Naive thymus-derived CD4-positive, alpha-beta T cell (primary cell): Measurements from ENCODE around the gene LCE2C. TPM values are rescaled to one million over a fixed set of nuclear protein-coding genes. Genes with fewer than 3 reads are reported as not detected.
"Not testable (repeated sequence)": the region's sequence is repeated elsewhere in the genome, so short reads cannot be mapped to it uniquely, and the experiment has no call there.

Experiments
- ATAC-seq: fragments of 150-1000 bp; cut with Tn5 transposase; 2 replicates; pipeline ENCODE4 v1.10.0; 2021; ENCODE audit warnings: mild to moderate bottlenecking, moderate library complexity
- CTCF ChIA-PET: fragments of 350-600 bp; sonication (Branson Sonifier 250); formaldehyde crosslinking; loops from one replicate; lab custom pipeline; 2021; ENCODE audit warnings: antibody characterized with exemption; lab: Charles Lee
- POLR2A ChIA-PET: fragments of 350-600 bp; sonication (Branson Sonifier 250); formaldehyde crosslinking; loops from one replicate; lab custom pipeline; 2021; ENCODE audit warnings: antibody characterized with exemption, inconsistent platforms; lab: Charles Lee
- DNase-seq, 9 donors: peaks; one replicate each; pipeline versions ENCODE4 v3.0.0 to v3.0.0-alpha.2; 2020 to 2022; ENCODE audit warnings: mixed read lengths in 1 of 9
- H3K27ac ChIP-seq: one replicate; pipeline ENCODE4 v1.7.0; 2013; ENCODE audit warnings: mild to moderate bottlenecking, low read depth, low read length, moderate library complexity
- H3K27me3 ChIP-seq, 2 donors: one replicate each; pipeline ENCODE4 v1.7.0; 2013; ENCODE audit warnings: low read length in 2 of 2, mild to moderate bottlenecking in 2 of 2, moderate library complexity in 2 of 2; ENCODE audit not compliant: control insufficient read depth in 2 of 2, insufficient read depth in 2 of 2
- H3K36me3 ChIP-seq, 3 experiments: 1 replicate in 2 of 3; 2 replicates in 1 of 3; pipeline ENCODE4 v1.7.0; 2013; ENCODE audit warnings: low read length in 3 of 3, mild to moderate bottlenecking in 3 of 3, moderate library complexity in 1 of 3; ENCODE audit not compliant: insufficient read depth in 3 of 3, control insufficient read depth in 2 of 3
- H3K4me1 ChIP-seq, 2 donors: one replicate each; pipeline ENCODE4 v1.7.0; 2013; ENCODE audit warnings: low read length in 2 of 2, mild to moderate bottlenecking in 2 of 2, moderate library complexity in 1 of 2; ENCODE audit not compliant: control insufficient read depth in 2 of 2, insufficient read depth in 2 of 2
- H3K4me3 ChIP-seq: 2 replicates; pipeline ENCODE4 v1.7.0; 2013; ENCODE audit warnings: mild to moderate bottlenecking, low read length
- H3K9me3 ChIP-seq, 3 experiments: 1 replicate in 2 of 3; 2 replicates in 1 of 3; pipeline ENCODE4 v1.7.0; 2013; ENCODE audit warnings: low read length in 3 of 3; ENCODE audit not compliant: control insufficient read depth in 2 of 3
- H3K27ac Mint-ChIP-seq, 9 donors: one replicate each; pipeline ENCODE4 v1.8.0; 2020 to 2022; ENCODE audit warnings: mixed read lengths in 9 of 9, mild to moderate bottlenecking in 8 of 9, moderate library complexity in 5 of 9, inconsistent platforms in 2 of 9
- H3K27me3 Mint-ChIP-seq, 5 donors: one replicate each; pipeline ENCODE4 v1.8.0; 2021 to 2022; ENCODE audit warnings: mixed read lengths in 5 of 5, mild to moderate bottlenecking in 1 of 5
- H3K36me3 Mint-ChIP-seq, 5 donors: one replicate each; pipeline ENCODE4 v1.8.0; 2020 to 2022; ENCODE audit warnings: mixed read lengths in 5 of 5, mild to moderate bottlenecking in 3 of 5, inconsistent platforms in 1 of 5
- H3K4me1 Mint-ChIP-seq, 7 donors: one replicate each; pipeline ENCODE4 v1.8.0; 2020 to 2022; ENCODE audit warnings: mixed read lengths in 7 of 7, mild to moderate bottlenecking in 3 of 7, inconsistent platforms in 1 of 7
- H3K4me3 Mint-ChIP-seq, 10 donors: one replicate each; pipeline ENCODE4 v1.8.0; 2020 to 2022; ENCODE audit warnings: mild to moderate bottlenecking in 10 of 10, mixed read lengths in 10 of 10, moderate library complexity in 6 of 10, inconsistent platforms in 2 of 10
- H3K9me3 Mint-ChIP-seq, 11 donors: one replicate each; pipeline ENCODE4 v1.8.0; 2020 to 2022; ENCODE audit warnings: mixed read lengths in 11 of 11, mild to moderate bottlenecking in 4 of 11, inconsistent platforms in 1 of 11, moderate library complexity in 1 of 11
- intact Hi-C, 2 donors: fragments of 100-400 bp; cut with micrococcal nuclease; formaldehyde crosslinking; loops; one replicate each; pipeline ENCODE4 v1.15.1; 2023
- polyA plus RNA-seq, 2 donors: library from polyadenylated mRNA; unstranded; fragments of 300-500 nt; fragmentation: Illumina TruSeq; gene quantifications; one replicate each; pipeline ENCODE4 v1.2.3, GENCODE V29; 2021
- total RNA-seq, 6 experiments: library from RNA in 5 of 6; stranded (reverse) in 5 of 6; gene quantifications; 1 replicate in 5 of 6; 2 replicates in 1 of 6; pipeline ENCODE4 v1.2.3 and lab custom pipeline; 2021 to 2026

The LCE2C gene
- total RNA-seq (not detected), polyA plus RNA-seq (not detected), total RNA-seq (lab: John Stamatoyannopoulos, UW) (not detected)

GRCh38 chr1:152674983-152675382, at the start of gene LCE2C:
Gene LCE2C, plus strand, starts transcription at chr1:152675279. Its CDS starts 737 bp downstream, at chr1:152676016.
- H3K27ac ChIP-seq, H3K36me3 Mint-ChIP-seq, H3K27me3 ChIP-seq, H3K4me1 ChIP-seq, H3K4me3 ChIP-seq, DNase-seq, H3K4me3 Mint-ChIP-seq, CTCF ChIA-PET, POLR2A ChIA-PET, H3K9me3 ChIP-seq, H3K9me3 Mint-ChIP-seq, ATAC-seq, H3K27ac Mint-ChIP-seq, H3K4me1 Mint-ChIP-seq, H3K36me3 ChIP-seq, intact Hi-C loops: not testable (repeated sequence)
- peaks cover 3 to 39% (median 32%) of the 10 kb centered on the region in 5 donors for H3K27me3 Mint-ChIP-seq

GRCh38 chr1:152626744-152627143, 48.3 kb upstream of the LCE2C start:
- ChIA-PET CTCF (no interaction called here), POLR2A (no interaction called here)
- Histone ChIP-seq H3K27me3 (peaks cover 0 to 5% of the 10 kb centered on the region in 2 donors), H3K4me3 (no peak overlapping the region), H3K4me1 (no peaks in the 10 kb centered on the region), H3K36me3 (no peaks in the 10 kb centered on the region), H3K9me3 (no peaks in the 10 kb centered on the region), H3K27ac (no peak overlapping the region)
- Mint-ChIP-seq H3K27ac (no peak overlapping the region), H3K9me3 (peaks cover 0 to 8% (median 2%) of the 10 kb centered on the region in 11 donors), H3K4me3 (no peak overlapping the region), H3K4me1 (peaks cover 0 to 4% (median 0%) of the 10 kb centered on the region in 7 donors), H3K27me3 (peaks cover 7 to 64% (median 48%) of the 10 kb centered on the region in 5 donors), H3K36me3 (no peaks in the 10 kb centered on the region)
- intact Hi-C loops = no loop called here
- DNase-seq = no peak
- no peak for ATAC-seq

GRCh38 chr1:152630596-152630995, 44.5 kb upstream of the LCE2C start:
- Histone ChIP-seq H3K4me1 (no peaks in the 10 kb centered on the region), H3K27ac (no peak overlapping the region), H3K4me3 (no peak overlapping the region), H3K27me3 (peaks cover 0 to 5% of the 10 kb centered on the region in 2 donors), H3K9me3 (no peaks in the 10 kb centered on the region), H3K36me3 (no peaks in the 10 kb centered on the region)
- CTCF ChIA-PET = no interaction called here
- ATAC-seq = no peak
- H3K4me1 Mint-ChIP-seq = no peaks in the 10 kb centered on the region
- no peak overlapping the region for H3K4me3 Mint-ChIP-seq
- no peaks in the 10 kb centered on the region for H3K36me3 Mint-ChIP-seq
- H3K27ac Mint-ChIP-seq = peak overlapping the region in 1 of 9 donors; percentile 4
- POLR2A ChIA-PET = no interaction called here
- intact Hi-C loops = no loop called here
- H3K27me3 Mint-ChIP-seq = peaks cover 16 to 43% (median 32%) of the 10 kb centered on the region in 5 donors
- H3K9me3 Mint-ChIP-seq = peaks cover 0 to 16% (median 2%) of the 10 kb centered on the region in 11 donors
- no peak for DNase-seq

GRCh38 chr1:152640351-152640750, 34.7 kb upstream of the LCE2C start:
- H3K4me1 Mint-ChIP-seq = peaks cover 0 to 2% (median 0%) of the 10 kb centered on the region in 7 donors
- Histone ChIP-seq H3K4me1 (no peaks in the 10 kb centered on the region), H3K36me3 (no peaks in the 10 kb centered on the region), H3K27me3 (no peaks in the 10 kb centered on the region), H3K27ac (no peak overlapping the region), H3K4me3 (no peak overlapping the region), H3K9me3 (no peaks in the 10 kb centered on the region)
- CTCF ChIA-PET = no interaction called here
- ATAC-seq = no peak
- intact Hi-C loops = no loop called here
- no peaks in the 10 kb centered on the region for H3K36me3 Mint-ChIP-seq
- no peak for DNase-seq
- H3K9me3 Mint-ChIP-seq = peaks cover 0 to 12% (median 0%) of the 10 kb centered on the region in 11 donors
- no peak overlapping the region for H3K27ac Mint-ChIP-seq
- H3K27me3 Mint-ChIP-seq = peaks cover 5 to 22% (median 11%) of the 10 kb centered on the region in 5 donors
- POLR2A ChIA-PET = no interaction called here
- no peak overlapping the region for H3K4me3 Mint-ChIP-seq

GRCh38 chr1:152643945-152644344, 31.1 kb upstream of the LCE2C start:
- H3K4me1 Mint-ChIP-seq = peaks cover 0 to 2% (median 0%) of the 10 kb centered on the region in 7 donors
- no peak overlapping the region for H3K4me3 Mint-ChIP-seq
- no peaks in the 10 kb centered on the region for H3K36me3 ChIP-seq
- no peak overlapping the region for H3K4me3 ChIP-seq
- H3K27me3 Mint-ChIP-seq = peaks cover 9 to 42% (median 29%) of the 10 kb centered on the region in 5 donors
- intact Hi-C loops = no loop called here
- H3K27ac ChIP-seq = no peak overlapping the region
- H3K36me3 Mint-ChIP-seq = no peaks in the 10 kb centered on the region
- DNase-seq = no peak
- ATAC-seq = no peak
- no peaks in the 10 kb centered on the region for H3K27me3 ChIP-seq
- H3K27ac Mint-ChIP-seq = no peak overlapping the region
- ChIA-PET POLR2A (no interaction called here), CTCF (no interaction called here)
- peaks cover 0 to 10% (median 0%) of the 10 kb centered on the region in 11 donors for H3K9me3 Mint-ChIP-seq
- H3K9me3 ChIP-seq = no peaks in the 10 kb centered on the region
- no peaks in the 10 kb centered on the region for H3K4me1 ChIP-seq

- POLR2A ChIA-PET = no interaction called here
- H3K27ac Mint-ChIP-seq = no peak overlapping the region
- DNase-seq = no peak
- Histone ChIP-seq H3K4me1 (no peaks in the 10 kb centered on the region), H3K36me3 (no peaks in the 10 kb centered on the region), H3K4me3 (no peak overlapping the region), H3K27ac (no peak overlapping the region), H3K9me3 (no peaks in the 10 kb centered on the region), H3K27me3 (no peaks in the 10 kb centered on the region)
- intact Hi-C loops = no loop called here
- peaks cover 0 to 4% (median 0%) of the 10 kb centered on the region in 11 donors for H3K9me3 Mint-ChIP-seq
- CTCF ChIA-PET = interaction anchor here (0.9 kb wide), 1 partner anchor 9 kb away, joined by 3 read pairs; no protein-coding TSS in a partner anchor
- no peak overlapping the region for H3K4me3 Mint-ChIP-seq
- H3K36me3 Mint-ChIP-seq = no peaks in the 10 kb centered on the region
- ATAC-seq = no peak
- H3K27me3 Mint-ChIP-seq = peaks cover 10 to 42% (median 35%) of the 10 kb centered on the region in 5 donors
- peaks cover 0 to 2% (median 0%) of the 10 kb centered on the region in 7 donors for H3K4me1 Mint-ChIP-seq
Observed at GRCh38 chr1:152645146-152645545, 29.9 kb upstream of the LCE2C start.

GRCh38 chr1:152646656-152647055, 28.4 kb upstream of the LCE2C start:
- ChIA-PET POLR2A (no interaction called here), CTCF (no interaction called here)
- ATAC-seq (no peak), DNase-seq (no peak)
- peaks cover 18 to 49% (median 44%) of the 10 kb centered on the region in 5 donors for H3K27me3 Mint-ChIP-seq
- Histone ChIP-seq H3K36me3 (no peaks in the 10 kb centered on the region), H3K27me3 (no peaks in the 10 kb centered on the region), H3K4me3 (no peak overlapping the region), H3K27ac (no peak overlapping the region), H3K9me3 (no peaks in the 10 kb centered on the region), H3K4me1 (no peaks in the 10 kb centered on the region)
- H3K4me1 Mint-ChIP-seq = peaks cover 0 to 2% (median 0%) of the 10 kb centered on the region in 7 donors
- no peaks in the 10 kb centered on the region for H3K36me3 Mint-ChIP-seq
- H3K27ac Mint-ChIP-seq = no peak overlapping the region
- H3K4me3 Mint-ChIP-seq = no peak overlapping the region
- intact Hi-C loops = no loop called here
- peaks cover 0 to 2% (median 0%) of the 10 kb centered on the region in 11 donors for H3K9me3 Mint-ChIP-seq
